Measurements from ENCODE around the gene IGSF21.
"Not testable (repeated sequence)": the region's sequence is repeated elsewhere in the genome, so short reads cannot be mapped to it uniquely, and the experiment has no call there.

Gene IGSF21

DNA sequence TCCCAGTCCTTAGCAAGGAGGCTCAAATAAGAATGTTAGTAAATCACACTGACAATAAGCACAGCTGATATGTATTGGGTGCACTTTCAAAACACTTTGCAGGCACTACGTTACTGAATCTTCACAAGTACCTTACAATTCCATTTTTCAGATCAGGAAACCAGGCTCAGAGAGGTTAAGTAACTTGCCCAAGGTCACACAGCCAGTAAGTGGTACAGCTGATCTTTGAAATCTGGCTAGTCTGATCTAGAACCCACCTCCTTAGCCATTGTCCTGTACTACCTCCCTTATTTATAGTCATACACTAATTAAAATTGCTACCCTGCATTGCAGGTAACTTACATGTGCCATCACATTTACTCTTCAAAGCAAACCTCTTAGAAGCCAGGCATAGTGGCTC, 251.0 kb downstream of the IGSF21 start:
- no peak for DNase-seq (ENCODE audit: low read depth)
- no peak overlapping the region for H3K4me3 ChIP-seq (ENCODE audit: low read length)
- no peak for TF ChIP-seq CTCF (conservative IDR thresholded peaks at IDR 0.05; ENCODE audit: low read depth, low read length)

DNA sequence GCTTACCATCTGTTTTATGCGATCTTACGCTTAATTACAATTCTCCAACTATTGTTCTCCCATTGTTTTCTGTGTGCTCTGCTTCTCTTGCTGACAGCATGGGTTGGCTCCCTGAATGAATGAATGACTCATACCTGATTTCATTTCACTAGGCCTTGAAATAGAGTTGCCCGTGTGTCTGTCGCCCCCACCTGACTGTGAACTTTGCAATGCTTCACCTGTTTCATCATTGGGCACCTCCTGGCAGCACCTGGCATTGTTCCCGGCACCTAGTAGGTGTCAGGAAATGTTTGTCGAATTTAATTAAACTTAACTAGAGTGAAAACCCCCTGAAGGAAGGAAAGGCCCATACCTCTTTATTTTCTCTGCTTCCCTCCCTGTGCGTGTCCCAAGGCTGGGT, 252.7 kb downstream of the IGSF21 start:
- TF ChIP-seq CTCF (conservative IDR thresholded peaks at IDR 0.05; ENCODE audit: low read depth, low read length) = no peak
- DNase-seq (ENCODE audit: low read depth) = no peak
- no peak overlapping the region for H3K4me3 ChIP-seq (ENCODE audit: low read length)

DNA sequence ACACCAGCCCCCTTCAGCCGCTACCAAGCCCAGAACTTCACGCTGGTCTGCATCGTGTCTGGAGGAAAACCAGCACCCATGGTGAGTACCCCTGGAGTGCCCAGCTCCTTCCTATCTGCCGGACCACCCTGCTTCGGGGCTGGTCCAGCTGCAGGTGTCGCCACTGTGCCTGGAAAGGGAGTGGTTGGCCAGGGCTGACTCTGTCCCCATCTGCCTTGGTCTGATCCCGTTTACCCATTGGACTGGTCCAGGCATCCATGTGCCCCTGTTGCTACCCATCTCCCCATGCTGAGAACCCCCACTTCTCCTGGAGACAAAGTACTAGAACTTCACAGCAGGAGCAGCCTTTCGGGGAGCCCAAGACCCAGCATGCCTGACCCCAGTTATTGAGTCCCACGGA, 254.6 kb downstream of the IGSF21 start:
- no peak for TF ChIP-seq CTCF (conservative IDR thresholded peaks at IDR 0.05; ENCODE audit: low read depth, low read length)
- no peak for DNase-seq (ENCODE audit: low read depth)
- H3K4me3 ChIP-seq (ENCODE audit: low read length) = no peak overlapping the region

GRCh38 chr1:18363436-18363835, 255.8 kb downstream of the IGSF21 start:
- DNase-seq (ENCODE audit: low read depth) = no peak

DNA sequence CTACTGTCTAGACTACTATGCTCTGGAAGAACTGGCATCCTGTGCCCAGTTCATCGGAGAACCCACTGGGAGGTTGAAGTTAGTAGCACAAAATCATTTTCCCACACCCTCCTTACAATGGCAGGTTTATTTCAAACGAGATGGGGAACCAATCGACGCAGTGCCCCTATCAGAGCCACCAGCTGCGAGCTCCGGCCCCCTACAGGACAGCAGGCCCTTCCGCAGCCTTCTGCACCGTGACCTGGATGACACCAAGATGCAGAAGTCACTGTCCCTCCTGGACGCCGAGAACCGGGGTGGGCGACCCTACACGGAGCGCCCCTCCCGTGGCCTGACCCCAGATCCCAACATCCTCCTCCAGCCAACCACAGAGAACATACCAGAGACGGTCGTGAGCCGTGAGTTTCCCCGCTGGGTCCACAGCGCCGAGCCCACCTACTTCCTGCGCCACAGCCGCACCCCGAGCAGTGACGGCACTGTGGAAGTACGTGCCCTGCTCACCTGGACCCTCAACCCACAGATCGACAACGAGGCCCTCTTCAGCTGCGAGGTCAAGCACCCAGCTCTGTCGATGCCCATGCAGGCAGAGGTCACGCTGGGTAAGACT, 257.6 kb downstream of the IGSF21 start:
- H3K4me3 ChIP-seq (ENCODE audit: low read length) = no peak overlapping the region
- TF ChIP-seq CTCF (conservative IDR thresholded peaks at IDR 0.05; ENCODE audit: low read depth, low read length) = no peak
- DNase-seq (ENCODE audit: low read depth) = no peak

More at GRCh38 chr1:18363436-18363835, 255.8 kb downstream of the IGSF21 start:
- TF ChIP-seq CTCF (conservative IDR thresholded peaks at IDR 0.05; ENCODE audit: low read depth, low read length) = no peak
- no peak overlapping the region for H3K4me3 ChIP-seq (ENCODE audit: low read length)

GRCh38 chr1:18372505-18372904, 264.9 kb downstream of the IGSF21 start:
- H3K4me3 ChIP-seq (ENCODE audit: low read length); DNase-seq (ENCODE audit: low read depth): not testable (repeated sequence)

DNA sequence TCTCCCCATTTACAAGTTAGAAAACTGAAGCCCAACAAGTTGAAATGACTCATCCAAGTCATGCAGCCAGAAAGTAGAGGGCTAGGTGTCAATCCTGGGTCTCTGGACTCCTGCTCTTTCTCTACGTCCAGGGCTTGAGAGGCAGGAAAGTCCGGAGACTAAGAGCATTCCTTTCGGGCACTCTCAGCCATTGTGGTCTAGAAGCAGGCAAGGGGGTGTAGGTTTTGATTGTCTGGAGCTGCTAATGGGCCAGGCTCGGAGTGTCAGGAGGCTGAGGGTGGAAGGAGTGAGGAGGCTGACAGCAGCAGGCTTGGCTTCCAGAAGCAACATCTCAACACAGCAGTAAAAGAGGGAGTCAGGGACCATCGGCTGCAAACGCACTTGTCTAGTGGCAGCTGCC, 265.6 kb downstream of the IGSF21 start:
- no peak for DNase-seq (ENCODE audit: low read depth)

More for the DNA sequence above, 265.6 kb downstream of the IGSF21 start:
- no peak for TF ChIP-seq CTCF (conservative IDR thresholded peaks at IDR 0.05; ENCODE audit: low read depth, low read length)
- no peak overlapping the region for H3K4me3 ChIP-seq (ENCODE audit: low read length)

All from retinal pigment epithelial cell (primary cell).